ENCODE data around the gene FGGY. TPM values are rescaled to one million over a fixed set of nuclear protein-coding genes. Genes with fewer than 3 reads are reported as not detected.

The FGGY gene
- total RNA-seq, 1 experiment from 2014 or later = 12.0 TPM

DNA sequence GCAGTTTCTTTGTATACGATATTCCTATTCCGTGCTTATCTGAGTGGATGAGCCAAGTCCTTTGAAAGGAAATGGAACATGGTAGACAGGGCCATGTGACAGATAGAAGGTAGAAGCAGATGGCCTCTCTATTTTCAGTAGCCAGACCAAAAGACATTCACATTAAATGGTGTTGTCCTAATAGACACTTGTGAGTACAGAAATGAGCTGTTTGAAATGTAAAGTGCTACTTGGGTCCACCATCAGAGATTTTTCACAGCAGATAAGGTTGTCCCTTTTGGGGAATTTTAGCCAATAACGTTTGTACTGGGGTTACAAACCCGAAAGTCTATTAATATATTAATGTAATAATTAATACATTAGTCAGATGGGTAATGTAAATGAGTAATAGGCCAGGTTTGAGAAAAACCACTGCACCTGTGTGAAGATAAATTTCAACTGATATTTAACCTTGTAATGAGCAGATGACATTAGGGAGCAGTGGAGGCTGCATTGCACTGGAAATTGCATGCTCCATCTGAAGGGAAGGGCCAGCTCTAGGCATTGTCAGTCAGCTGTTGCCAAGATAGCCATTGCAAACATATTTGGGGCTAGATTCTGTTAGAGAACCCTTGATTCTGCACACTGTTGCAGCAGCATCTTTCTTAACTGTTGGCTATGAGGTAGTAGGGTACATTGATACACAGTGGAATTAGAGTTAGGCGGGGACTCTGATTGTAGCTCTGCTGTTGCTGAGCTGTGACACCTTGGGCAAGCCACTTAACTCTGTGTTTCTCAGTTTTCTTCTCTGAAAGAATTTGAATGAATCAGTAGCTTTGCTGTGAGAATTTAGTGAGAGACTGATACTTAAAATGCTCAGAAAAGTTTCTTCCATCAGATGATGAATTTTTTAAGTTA, 43.8 kb downstream of the FGGY start:
- TF ChIP-seq NFE2L1 (CRISPR knock-in tag; IDR thresholded peaks at IDR 0.05) = no peak
- TF ChIP-seq, protein P1, sequence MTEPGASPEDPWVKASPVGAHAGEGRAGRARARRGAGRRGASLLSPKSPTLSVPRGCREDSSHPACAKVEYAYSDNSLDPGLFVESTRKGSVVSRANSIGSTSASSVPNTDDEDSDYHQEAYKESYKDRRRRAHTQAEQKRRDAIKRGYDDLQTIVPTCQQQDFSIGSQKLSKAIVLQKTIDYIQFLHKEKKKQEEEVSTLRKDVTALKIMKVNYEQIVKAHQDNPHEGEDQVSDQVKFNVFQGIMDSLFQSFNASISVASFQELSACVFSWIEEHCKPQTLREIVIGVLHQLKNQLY (CRISPR knock-in tag; IDR thresholded peaks at IDR 0.05) = no peak
- TF ChIP-seq, protein P2, sequence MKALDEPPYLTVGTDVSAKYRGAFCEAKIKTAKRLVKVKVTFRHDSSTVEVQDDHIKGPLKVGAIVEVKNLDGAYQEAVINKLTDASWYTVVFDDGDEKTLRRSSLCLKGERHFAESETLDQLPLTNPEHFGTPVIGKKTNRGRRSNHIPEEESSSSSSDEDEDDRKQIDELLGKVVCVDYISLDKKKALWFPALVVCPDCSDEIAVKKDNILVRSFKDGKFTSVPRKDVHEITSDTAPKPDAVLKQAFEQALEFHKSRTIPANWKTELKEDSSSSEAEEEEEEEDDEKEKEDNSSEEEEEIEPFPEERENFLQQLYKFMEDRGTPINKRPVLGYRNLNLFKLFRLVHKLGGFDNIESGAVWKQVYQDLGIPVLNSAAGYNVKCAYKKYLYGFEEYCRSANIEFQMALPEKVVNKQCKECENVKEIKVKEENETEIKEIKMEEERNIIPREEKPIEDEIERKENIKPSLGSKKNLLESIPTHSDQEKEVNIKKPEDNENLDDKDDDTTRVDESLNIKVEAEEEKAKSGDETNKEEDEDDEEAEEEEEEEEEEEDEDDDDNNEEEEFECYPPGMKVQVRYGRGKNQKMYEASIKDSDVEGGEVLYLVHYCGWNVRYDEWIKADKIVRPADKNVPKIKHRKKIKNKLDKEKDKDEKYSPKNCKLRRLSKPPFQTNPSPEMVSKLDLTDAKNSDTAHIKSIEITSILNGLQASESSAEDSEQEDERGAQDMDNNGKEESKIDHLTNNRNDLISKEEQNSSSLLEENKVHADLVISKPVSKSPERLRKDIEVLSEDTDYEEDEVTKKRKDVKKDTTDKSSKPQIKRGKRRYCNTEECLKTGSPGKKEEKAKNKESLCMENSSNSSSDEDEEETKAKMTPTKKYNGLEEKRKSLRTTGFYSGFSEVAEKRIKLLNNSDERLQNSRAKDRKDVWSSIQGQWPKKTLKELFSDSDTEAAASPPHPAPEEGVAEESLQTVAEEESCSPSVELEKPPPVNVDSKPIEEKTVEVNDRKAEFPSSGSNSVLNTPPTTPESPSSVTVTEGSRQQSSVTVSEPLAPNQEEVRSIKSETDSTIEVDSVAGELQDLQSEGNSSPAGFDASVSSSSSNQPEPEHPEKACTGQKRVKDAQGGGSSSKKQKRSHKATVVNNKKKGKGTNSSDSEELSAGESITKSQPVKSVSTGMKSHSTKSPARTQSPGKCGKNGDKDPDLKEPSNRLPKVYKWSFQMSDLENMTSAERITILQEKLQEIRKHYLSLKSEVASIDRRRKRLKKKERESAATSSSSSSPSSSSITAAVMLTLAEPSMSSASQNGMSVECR (CRISPR knock-in tag; IDR thresholded peaks at IDR 0.05; ENCODE audit: borderline replicate concordance) = no peak
- TF ChIP-seq ZNF416 (CRISPR knock-in tag; IDR thresholded peaks at IDR 0.05) = no peak
- TF ChIP-seq FOXP1 (CRISPR knock-in tag; IDR thresholded peaks at IDR 0.05; ENCODE audit: borderline replicate concordance) = no peak
- no peak for TF ChIP-seq HMGA2 (CRISPR knock-in tag; IDR thresholded peaks at IDR 0.05)
- no peak for TF ChIP-seq NR3C1 (CRISPR knock-in tag; conservative IDR thresholded peaks at IDR 0.05; ENCODE audit: low read depth)
- no peak for TF ChIP-seq IRF2 (CRISPR knock-in tag; IDR thresholded peaks at IDR 0.05; ENCODE audit: borderline replicate concordance, low read depth)
- no peak for TF ChIP-seq CREM (CRISPR knock-in tag; IDR thresholded peaks at IDR 0.05)
- no peak for TF ChIP-seq ZNF121 (CRISPR knock-in tag; IDR thresholded peaks at IDR 0.05)
- TF ChIP-seq, protein P3, sequence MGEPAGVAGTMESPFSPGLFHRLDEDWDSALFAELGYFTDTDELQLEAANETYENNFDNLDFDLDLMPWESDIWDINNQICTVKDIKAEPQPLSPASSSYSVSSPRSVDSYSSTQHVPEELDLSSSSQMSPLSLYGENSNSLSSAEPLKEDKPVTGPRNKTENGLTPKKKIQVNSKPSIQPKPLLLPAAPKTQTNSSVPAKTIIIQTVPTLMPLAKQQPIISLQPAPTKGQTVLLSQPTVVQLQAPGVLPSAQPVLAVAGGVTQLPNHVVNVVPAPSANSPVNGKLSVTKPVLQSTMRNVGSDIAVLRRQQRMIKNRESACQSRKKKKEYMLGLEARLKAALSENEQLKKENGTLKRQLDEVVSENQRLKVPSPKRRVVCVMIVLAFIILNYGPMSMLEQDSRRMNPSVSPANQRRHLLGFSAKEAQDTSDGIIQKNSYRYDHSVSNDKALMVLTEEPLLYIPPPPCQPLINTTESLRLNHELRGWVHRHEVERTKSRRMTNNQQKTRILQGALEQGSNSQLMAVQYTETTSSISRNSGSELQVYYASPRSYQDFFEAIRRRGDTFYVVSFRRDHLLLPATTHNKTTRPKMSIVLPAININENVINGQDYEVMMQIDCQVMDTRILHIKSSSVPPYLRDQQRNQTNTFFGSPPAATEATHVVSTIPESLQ (CRISPR knock-in tag; IDR thresholded peaks at IDR 0.05) = no peak
- TF ChIP-seq, protein P4, sequence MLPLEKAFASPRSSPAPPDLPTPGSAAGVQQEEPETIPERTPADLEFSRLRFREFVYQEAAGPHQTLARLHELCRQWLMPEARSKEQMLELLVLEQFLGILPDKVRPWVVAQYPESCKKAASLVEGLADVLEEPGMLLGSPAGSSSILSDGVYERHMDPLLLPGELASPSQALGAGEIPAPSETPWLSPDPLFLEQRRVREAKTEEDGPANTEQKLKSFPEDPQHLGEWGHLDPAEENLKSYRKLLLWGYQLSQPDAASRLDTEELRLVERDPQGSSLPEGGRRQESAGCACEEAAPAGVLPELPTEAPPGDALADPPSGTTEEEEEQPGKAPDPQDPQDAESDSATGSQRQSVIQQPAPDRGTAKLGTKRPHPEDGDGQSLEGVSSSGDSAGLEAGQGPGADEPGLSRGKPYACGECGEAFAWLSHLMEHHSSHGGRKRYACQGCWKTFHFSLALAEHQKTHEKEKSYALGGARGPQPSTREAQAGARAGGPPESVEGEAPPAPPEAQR (CRISPR knock-in tag; IDR thresholded peaks at IDR 0.05) = no peak
- TF ChIP-seq, protein P5, sequence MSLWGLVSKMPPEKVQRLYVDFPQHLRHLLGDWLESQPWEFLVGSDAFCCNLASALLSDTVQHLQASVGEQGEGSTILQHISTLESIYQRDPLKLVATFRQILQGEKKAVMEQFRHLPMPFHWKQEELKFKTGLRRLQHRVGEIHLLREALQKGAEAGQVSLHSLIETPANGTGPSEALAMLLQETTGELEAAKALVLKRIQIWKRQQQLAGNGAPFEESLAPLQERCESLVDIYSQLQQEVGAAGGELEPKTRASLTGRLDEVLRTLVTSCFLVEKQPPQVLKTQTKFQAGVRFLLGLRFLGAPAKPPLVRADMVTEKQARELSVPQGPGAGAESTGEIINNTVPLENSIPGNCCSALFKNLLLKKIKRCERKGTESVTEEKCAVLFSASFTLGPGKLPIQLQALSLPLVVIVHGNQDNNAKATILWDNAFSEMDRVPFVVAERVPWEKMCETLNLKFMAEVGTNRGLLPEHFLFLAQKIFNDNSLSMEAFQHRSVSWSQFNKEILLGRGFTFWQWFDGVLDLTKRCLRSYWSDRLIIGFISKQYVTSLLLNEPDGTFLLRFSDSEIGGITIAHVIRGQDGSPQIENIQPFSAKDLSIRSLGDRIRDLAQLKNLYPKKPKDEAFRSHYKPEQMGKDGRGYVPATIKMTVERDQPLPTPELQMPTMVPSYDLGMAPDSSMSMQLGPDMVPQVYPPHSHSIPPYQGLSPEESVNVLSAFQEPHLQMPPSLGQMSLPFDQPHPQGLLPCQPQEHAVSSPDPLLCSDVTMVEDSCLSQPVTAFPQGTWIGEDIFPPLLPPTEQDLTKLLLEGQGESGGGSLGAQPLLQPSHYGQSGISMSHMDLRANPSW (CRISPR knock-in tag; conservative IDR thresholded peaks at IDR 0.05; ENCODE audit: low read depth) = no peak
- TF ChIP-seq, protein P6, sequence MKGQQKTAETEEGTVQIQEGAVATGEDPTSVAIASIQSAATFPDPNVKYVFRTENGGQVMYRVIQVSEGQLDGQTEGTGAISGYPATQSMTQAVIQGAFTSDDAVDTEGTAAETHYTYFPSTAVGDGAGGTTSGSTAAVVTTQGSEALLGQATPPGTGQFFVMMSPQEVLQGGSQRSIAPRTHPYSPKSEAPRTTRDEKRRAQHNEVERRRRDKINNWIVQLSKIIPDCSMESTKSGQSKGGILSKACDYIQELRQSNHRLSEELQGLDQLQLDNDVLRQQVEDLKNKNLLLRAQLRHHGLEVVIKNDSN (CRISPR knock-in tag; IDR thresholded peaks at IDR 0.05) = no peak
- TF ChIP-seq, protein P7, sequence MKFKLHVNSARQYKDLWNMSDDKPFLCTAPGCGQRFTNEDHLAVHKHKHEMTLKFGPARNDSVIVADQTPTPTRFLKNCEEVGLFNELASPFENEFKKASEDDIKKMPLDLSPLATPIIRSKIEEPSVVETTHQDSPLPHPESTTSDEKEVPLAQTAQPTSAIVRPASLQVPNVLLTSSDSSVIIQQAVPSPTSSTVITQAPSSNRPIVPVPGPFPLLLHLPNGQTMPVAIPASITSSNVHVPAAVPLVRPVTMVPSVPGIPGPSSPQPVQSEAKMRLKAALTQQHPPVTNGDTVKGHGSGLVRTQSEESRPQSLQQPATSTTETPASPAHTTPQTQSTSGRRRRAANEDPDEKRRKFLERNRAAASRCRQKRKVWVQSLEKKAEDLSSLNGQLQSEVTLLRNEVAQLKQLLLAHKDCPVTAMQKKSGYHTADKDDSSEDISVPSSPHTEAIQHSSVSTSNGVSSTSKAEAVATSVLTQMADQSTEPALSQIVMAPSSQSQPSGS (CRISPR knock-in tag; IDR thresholded peaks at IDR 0.05; ENCODE audit: borderline replicate concordance, low read depth) = no peak
- TF ChIP-seq, protein P8, sequence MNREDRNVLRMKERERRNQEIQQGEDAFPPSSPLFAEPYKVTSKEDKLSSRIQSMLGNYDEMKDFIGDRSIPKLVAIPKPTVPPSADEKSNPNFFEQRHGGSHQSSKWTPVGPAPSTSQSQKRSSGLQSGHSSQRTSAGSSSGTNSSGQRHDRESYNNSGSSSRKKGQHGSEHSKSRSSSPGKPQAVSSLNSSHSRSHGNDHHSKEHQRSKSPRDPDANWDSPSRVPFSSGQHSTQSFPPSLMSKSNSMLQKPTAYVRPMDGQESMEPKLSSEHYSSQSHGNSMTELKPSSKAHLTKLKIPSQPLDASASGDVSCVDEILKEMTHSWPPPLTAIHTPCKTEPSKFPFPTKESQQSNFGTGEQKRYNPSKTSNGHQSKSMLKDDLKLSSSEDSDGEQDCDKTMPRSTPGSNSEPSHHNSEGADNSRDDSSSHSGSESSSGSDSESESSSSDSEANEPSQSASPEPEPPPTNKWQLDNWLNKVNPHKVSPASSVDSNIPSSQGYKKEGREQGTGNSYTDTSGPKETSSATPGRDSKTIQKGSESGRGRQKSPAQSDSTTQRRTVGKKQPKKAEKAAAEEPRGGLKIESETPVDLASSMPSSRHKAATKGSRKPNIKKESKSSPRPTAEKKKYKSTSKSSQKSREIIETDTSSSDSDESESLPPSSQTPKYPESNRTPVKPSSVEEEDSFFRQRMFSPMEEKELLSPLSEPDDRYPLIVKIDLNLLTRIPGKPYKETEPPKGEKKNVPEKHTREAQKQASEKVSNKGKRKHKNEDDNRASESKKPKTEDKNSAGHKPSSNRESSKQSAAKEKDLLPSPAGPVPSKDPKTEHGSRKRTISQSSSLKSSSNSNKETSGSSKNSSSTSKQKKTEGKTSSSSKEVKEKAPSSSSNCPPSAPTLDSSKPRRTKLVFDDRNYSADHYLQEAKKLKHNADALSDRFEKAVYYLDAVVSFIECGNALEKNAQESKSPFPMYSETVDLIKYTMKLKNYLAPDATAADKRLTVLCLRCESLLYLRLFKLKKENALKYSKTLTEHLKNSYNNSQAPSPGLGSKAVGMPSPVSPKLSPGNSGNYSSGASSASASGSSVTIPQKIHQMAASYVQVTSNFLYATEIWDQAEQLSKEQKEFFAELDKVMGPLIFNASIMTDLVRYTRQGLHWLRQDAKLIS (CRISPR knock-in tag; IDR thresholded peaks at IDR 0.05; ENCODE audit: borderline replicate concordance) = no peak
- TF ChIP-seq NR1H2 (CRISPR knock-in tag; IDR thresholded peaks at IDR 0.05) = no peak
- DNase-seq (ENCODE audit: low spot score) (no peak), ATAC-seq (no peak)
- CTCF ChIA-PET = no interaction called here
- Mint-ChIP-seq H3K27ac (no peak overlapping the region), H3K27me3 (ENCODE audit: low read depth) (no peaks in the 10 kb centered on the region), H3K4me1 (no peaks in the 10 kb centered on the region), H3K9me3 (no peaks in the 10 kb centered on the region), H3K4me3 (no peak overlapping the region), H3K36me3 (no peaks in the 10 kb centered on the region)
- POLR2A ChIA-PET = no interaction called here

All from WTC11 (cell line).